ENCODE measurements around the gene AMY1C. TPM values are rescaled to one million over a fixed set of nuclear protein-coding genes. Genes with fewer than 3 reads are reported as not detected.

Gene AMY1C
- total RNA-seq, 4 donors from 2014 or later: not detected

GRCh38 chr1:103783944-103784377, 34.3 kb downstream of the AMY1C start:
- ATAC-seq (ENCODE audit: low FRiP score) (no peak), DNase-seq (ENCODE audit: low spot score) (no peak)
- no peak for TF ChIP-seq CTCF (IDR thresholded peaks at IDR 0.05)

- DNase-seq (ENCODE audit: low spot score) (no peak), ATAC-seq (ENCODE audit: low FRiP score) (no peak)
- no peak for TF ChIP-seq CTCF (IDR thresholded peaks at IDR 0.05)
Observed at GRCh38 chr1:103788377-103788776, 38.7 kb downstream of the AMY1C start.

GRCh38 chr1:103790172-103790571, 40.5 kb downstream of the AMY1C start:
- DNase-seq (ENCODE audit: low spot score) (no peak), ATAC-seq (ENCODE audit: low FRiP score) (no peak)
- no peak for TF ChIP-seq CTCF (IDR thresholded peaks at IDR 0.05)

Other genes starting within 250 kb of the AMY1C start
- 10 to 100 TPM; 23.7 to 44.0 (median 29.3) TPM for gene RNPC3, start 224.2 kb upstream of the AMY1C start, total RNA-seq
- 10 to 100 TPM; 18.8 to 51.1 (median 26.7) TPM for gene AMY2B, start 178.3 kb upstream of the AMY1C start, total RNA-seq
- not detected for gene AMY2A, start 132.5 kb upstream of the AMY1C start, total RNA-seq
- not detected for gene AMY1A, start 94.1 kb upstream of the AMY1C start, total RNA-seq
- not detected for gene AMY1B, start 53.7 kb upstream of the AMY1C start, total RNA-seq

Measured in omental fat pad (tissue), 4 donors.